SK-N-SH treated with all-trans-retinoic acid at 6 μM for 48 hours (cell line): ENCODE data around the gene SLC6A9.
A peak's percentile ranks its signal among the peaks of the same experiment; 100 is the strongest.

Experiments
- ATAC-seq: fragments of 200-7000 bp; cut with Tn5 transposase; 3 replicates; pipeline ENCODE4 v1.9.1; 2020; ENCODE audit warnings: mild to moderate bottlenecking, moderate library complexity
- ARNTL ChIP-seq: fragments of 450-650 bp; formaldehyde crosslinking; IDR thresholded peaks from 2 replicates; pipeline ENCODE4 v1.5.0; 2020; ENCODE audit warnings: low read depth, mild to moderate bottlenecking, moderate library complexity, borderline replicate concordance
- BACH2 ChIP-seq: fragments of 250-450 bp; sonication (Bioruptor Pico); IDR thresholded peaks from 2 replicates; pipeline ENCODE4 v1.9.0; 2021; ENCODE audit warnings: mild to moderate bottlenecking, borderline replicate concordance
- CREB5 ChIP-seq: fragments of 250-450 bp; sonication (Bioruptor Pico); IDR thresholded peaks from 2 replicates; pipeline ENCODE4 v1.5.1; 2020; ENCODE audit warnings: low read depth, mild to moderate bottlenecking, moderate library complexity
- CSDC2 ChIP-seq: fragments of 250-450 bp; sonication (Bioruptor Pico); IDR thresholded peaks from 2 replicates; pipeline ENCODE4 v1.5.0; 2020; ENCODE audit warnings: mild to moderate bottlenecking, moderate library complexity
- ESRRG ChIP-seq: fragments of 250-450 bp; sonication (Bioruptor Pico); IDR thresholded peaks from 2 replicates; pipeline ENCODE4 v1.6.1; 2021; ENCODE audit warnings: mild to moderate bottlenecking
- GLIS3 ChIP-seq: fragments of 250-450 bp; sonication (Bioruptor Pico); IDR thresholded peaks from 2 replicates; pipeline ENCODE4 v1.5.0; 2020; ENCODE audit warnings: mild to moderate bottlenecking, moderate library complexity
- ISL1 ChIP-seq: fragments of 250-450 bp; sonication (Bioruptor Pico); IDR thresholded peaks from 2 replicates; pipeline ENCODE4 v2.1.2; 2022; ENCODE audit warnings: mild to moderate bottlenecking, moderate library complexity
- PPARA ChIP-seq: fragments of 250-450 bp; sonication (Bioruptor Pico); IDR thresholded peaks from 2 replicates; pipeline ENCODE4 v1.5.0; 2020; ENCODE audit warnings: mild to moderate bottlenecking, borderline replicate concordance
- RARB ChIP-seq: fragments of 250-450 bp; sonication (Bioruptor Pico); IDR thresholded peaks from 2 replicates; pipeline ENCODE4 v1.8.0; 2021; ENCODE audit warnings: mild to moderate bottlenecking, moderate library complexity
- SNAI2 ChIP-seq: fragments of 250-450 bp; sonication (Bioruptor Pico); IDR thresholded peaks from 2 replicates; pipeline ENCODE4 v1.5.0; 2020; ENCODE audit warnings: mild to moderate bottlenecking, moderate library complexity
- TCF4 ChIP-seq: fragments of 250-450 bp; sonication (Bioruptor Pico); IDR thresholded peaks from 2 replicates; pipeline ENCODE4 v1.8.0; 2021; ENCODE audit warnings: mild to moderate bottlenecking, moderate library complexity, borderline replicate concordance
- TOX ChIP-seq: fragments of 250-450 bp; sonication (Bioruptor Pico); IDR thresholded peaks from 2 replicates; pipeline ENCODE4 v1.8.0; 2021; ENCODE audit warnings: mild to moderate bottlenecking, moderate library complexity, borderline replicate concordance
- ZFP3 ChIP-seq: fragments of 250-450 bp; sonication (Bioruptor Pico); IDR thresholded peaks from 2 replicates; pipeline ENCODE4 v1.5.0; 2020; ENCODE audit warnings: mild to moderate bottlenecking, moderate library complexity
- ZFP30 ChIP-seq: fragments of 450-650 bp; formaldehyde crosslinking; IDR thresholded peaks from 2 replicates; pipeline ENCODE4 v1.5.0; 2022; ENCODE audit warnings: mild to moderate bottlenecking, moderate library complexity
- ZNF565 ChIP-seq: fragments of 450-650 bp; formaldehyde crosslinking; conservative IDR thresholded peaks from 2 replicates; pipeline ENCODE4 v1.5.0; 2020; ENCODE audit warnings: low read depth, mild to moderate bottlenecking, moderate library complexity
- ZNF70 ChIP-seq: fragments of 450-650 bp; formaldehyde crosslinking; IDR thresholded peaks from 2 replicates; pipeline ENCODE4 v1.5.0; 2020; ENCODE audit warnings: mild to moderate bottlenecking, moderate library complexity
- ZNF8 ChIP-seq: fragments of 450-650 bp; formaldehyde crosslinking; IDR thresholded peaks from 2 replicates; pipeline ENCODE4 v1.5.0; 2020; ENCODE audit warnings: mild to moderate bottlenecking, moderate library complexity
- TF ChIP-seq, protein P1 (sequence below): fragments of 250-450 bp; sonication (Bioruptor Pico); IDR thresholded peaks from 2 replicates; pipeline ENCODE4 v1.8.0; 2021; ENCODE audit warnings: low read depth, mild to moderate bottlenecking, moderate library complexity, borderline replicate concordance
- TF ChIP-seq, protein P2 (sequence below): fragments of 250-450 bp; sonication (Bioruptor Pico); IDR thresholded peaks from 2 replicates; pipeline ENCODE4 v1.5.0; 2020; ENCODE audit warnings: mild to moderate bottlenecking, moderate library complexity

Gene SLC6A9

DNA sequence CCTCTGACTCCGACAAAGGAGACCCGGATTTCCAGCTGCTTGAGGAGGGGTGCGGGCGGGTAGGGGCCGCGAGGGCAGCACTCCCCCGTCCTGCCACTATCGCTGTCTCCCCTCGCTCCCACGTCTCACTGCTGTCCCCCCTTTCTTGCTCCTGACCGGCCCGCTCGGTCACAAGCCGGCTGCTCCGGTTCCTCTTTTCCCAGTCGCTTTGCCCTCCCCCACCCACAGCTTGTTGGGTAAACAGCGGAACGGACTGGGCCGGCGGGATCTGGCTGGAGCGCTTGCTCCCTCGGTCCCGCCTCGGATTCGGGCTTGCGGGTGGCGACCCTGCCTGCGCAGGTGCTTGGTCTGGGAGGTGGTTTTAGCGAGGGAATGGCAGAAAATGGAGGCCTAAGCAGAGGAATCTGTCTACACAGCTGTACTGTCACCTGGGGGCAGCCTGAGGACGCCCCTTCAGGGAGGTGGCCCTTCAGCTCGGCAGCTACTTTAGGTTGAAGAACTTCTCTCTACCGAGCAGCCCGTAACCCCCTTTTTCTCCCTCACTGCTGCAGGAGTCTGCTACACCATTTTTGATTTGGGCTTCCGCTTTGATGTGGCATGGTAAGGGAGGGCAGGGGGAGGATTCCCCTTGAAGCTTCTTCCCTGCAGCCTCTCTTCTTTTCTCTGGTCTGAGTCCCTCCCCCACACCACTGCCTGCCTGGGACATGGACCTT lies 55.9 kb downstream of the SLC6A9 start:
- TF ChIP-seq ZFP30 (CRISPR knock-in tag) (no peak), ZNF70 (CRISPR knock-in tag) (no peak), ZNF565 (CRISPR knock-in tag) (no peak), ARNTL (no peak), ZNF8 (CRISPR knock-in tag) (no peak), CREB5 (CRISPR knock-in tag) (no peak), TCF4 (CRISPR knock-in tag) (no peak), GLIS3 (CRISPR knock-in tag) (no peak), ZFP3 (CRISPR knock-in tag) (no peak), PPARA (no peak), RARB (CRISPR knock-in tag) (no peak), SNAI2 (CRISPR knock-in tag) (no peak), ISL1 (CRISPR knock-in tag) (no peak), BACH2 (CRISPR knock-in tag) (no peak)
- TF ChIP-seq, protein P1, sequence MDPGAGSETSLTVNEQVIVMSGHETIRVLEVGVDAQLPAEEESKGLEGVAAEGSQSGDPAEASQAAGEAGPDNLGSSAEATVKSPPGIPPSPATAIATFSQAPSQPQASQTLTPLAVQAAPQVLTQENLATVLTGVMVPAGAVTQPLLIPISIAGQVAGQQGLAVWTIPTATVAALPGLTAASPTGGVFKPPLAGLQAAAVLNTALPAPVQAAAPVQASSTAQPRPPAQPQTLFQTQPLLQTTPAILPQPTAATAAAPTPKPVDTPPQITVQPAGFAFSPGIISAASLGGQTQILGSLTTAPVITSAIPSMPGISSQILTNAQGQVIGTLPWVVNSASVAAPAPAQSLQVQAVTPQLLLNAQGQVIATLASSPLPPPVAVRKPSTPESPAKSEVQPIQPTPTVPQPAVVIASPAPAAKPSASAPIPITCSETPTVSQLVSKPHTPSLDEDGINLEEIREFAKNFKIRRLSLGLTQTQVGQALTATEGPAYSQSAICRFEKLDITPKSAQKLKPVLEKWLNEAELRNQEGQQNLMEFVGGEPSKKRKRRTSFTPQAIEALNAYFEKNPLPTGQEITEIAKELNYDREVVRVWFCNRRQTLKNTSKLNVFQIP (CRISPR knock-in tag): no peak
- TF ChIP-seq, protein P2, sequence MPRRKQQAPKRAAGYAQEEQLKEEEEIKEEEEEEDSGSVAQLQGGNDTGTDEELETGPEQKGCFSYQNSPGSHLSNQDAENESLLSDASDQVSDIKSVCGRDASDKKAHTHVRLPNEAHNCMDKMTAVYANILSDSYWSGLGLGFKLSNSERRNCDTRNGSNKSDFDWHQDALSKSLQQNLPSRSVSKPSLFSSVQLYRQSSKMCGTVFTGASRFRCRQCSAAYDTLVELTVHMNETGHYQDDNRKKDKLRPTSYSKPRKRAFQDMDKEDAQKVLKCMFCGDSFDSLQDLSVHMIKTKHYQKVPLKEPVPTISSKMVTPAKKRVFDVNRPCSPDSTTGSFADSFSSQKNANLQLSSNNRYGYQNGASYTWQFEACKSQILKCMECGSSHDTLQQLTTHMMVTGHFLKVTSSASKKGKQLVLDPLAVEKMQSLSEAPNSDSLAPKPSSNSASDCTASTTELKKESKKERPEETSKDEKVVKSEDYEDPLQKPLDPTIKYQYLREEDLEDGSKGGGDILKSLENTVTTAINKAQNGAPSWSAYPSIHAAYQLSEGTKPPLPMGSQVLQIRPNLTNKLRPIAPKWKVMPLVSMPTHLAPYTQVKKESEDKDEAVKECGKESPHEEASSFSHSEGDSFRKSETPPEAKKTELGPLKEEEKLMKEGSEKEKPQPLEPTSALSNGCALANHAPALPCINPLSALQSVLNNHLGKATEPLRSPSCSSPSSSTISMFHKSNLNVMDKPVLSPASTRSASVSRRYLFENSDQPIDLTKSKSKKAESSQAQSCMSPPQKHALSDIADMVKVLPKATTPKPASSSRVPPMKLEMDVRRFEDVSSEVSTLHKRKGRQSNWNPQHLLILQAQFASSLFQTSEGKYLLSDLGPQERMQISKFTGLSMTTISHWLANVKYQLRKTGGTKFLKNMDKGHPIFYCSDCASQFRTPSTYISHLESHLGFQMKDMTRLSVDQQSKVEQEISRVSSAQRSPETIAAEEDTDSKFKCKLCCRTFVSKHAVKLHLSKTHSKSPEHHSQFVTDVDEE (CRISPR knock-in tag): no peak

DNA sequence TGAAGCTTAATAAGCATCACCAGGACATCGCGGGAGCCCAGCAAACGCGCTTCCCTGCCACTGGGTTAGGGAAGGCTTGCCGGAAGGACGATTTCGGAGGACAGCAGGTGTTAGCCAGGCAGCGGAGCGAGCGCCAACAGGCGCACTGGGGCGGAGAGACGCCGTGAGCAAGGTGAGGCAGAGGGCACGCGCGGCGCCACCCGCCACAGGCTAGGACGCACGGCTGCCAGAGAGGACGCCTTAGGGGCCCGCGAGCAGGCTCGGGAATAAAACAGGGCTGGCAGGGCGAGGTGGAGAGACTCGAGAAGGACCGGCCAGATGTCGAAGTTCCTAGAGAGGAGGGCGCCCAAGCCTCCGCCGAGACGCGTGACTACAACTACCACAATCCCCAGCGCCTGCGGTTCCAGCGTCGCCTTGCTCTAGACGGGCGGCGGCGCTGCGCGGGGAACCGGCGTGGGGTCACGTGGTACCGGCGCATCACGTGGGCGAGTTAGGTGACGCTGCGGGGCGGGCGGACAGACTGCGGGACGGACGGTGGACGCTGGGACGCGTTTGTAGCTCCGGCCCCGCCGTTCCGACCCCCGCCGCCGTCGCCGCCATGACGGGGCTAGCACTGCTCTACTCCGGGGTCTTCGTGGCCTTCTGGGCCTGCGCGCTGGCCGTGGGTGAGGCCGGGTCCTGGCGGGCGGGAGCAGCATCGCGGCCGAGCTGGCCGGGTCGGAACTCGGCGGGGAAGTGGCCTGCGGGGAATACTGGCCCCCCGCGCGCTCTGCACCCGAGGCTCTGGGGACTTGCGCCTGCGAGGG lies 56.6 kb downstream of the SLC6A9 start, which contains the start of gene ATP6V0B:
Gene ATP6V0B (plus strand): TSS at position 518 of the 806 bp plus-strand sequence. CDS start 81 bp downstream, at position 599.
- TF ChIP-seq ISL1 (CRISPR knock-in tag) (no peak), SNAI2 (CRISPR knock-in tag) (no peak), ZNF70 (CRISPR knock-in tag) (no peak), ZNF8 (CRISPR knock-in tag) (no peak), TOX (CRISPR knock-in tag) (no peak), CREB5 (CRISPR knock-in tag) (no peak), PPARA (no peak), CSDC2 (CRISPR knock-in tag) (no peak), ESRRG (CRISPR knock-in tag) (no peak)
- TF ChIP-seq, protein P2 (CRISPR knock-in tag): no peak
- peak; percentile 84 for ATAC-seq

More for the DNA sequence above, 55.9 kb downstream of the SLC6A9 start:
- peak; percentile 15 for ATAC-seq
